Measurements from ENCODE around the gene SF3A2.
A peak's percentile ranks its signal among the peaks of the same experiment; 100 is the strongest.

The SF3A2 gene

GRCh38 chr19:2236314-2237050 lies at the start of gene SF3A2, which contains the start of gene PLEKHJ1 (continued):
- TF ChIP-seq KLF7 (tag by site-specific recombination; IDR thresholded peaks at IDR 0.05; ENCODE audit: borderline replicate concordance): peak; percentile 76
- TF ChIP-seq PATZ1 (tag by site-specific recombination; IDR thresholded peaks at IDR 0.05): peak; percentile 53
- 0 out of 2 replicates have a peak, but pooled peaks have one; percentile 36 for TF ChIP-seq REPIN1 (tag by site-specific recombination; IDR thresholded peaks at IDR 0.05; ENCODE audit: low read depth)
- TF ChIP-seq ZNF148 (tag by site-specific recombination; IDR thresholded peaks at IDR 0.05; ENCODE audit: borderline replicate concordance): no peak
- no peak for TF ChIP-seq ZNF521 (tag by site-specific recombination; IDR thresholded peaks at IDR 0.05)
- TF ChIP-seq SP2 (tag by site-specific recombination; IDR thresholded peaks at IDR 0.05): peak; percentile 96
- TF ChIP-seq ZBTB44 (tag by site-specific recombination; IDR thresholded peaks at IDR 0.05): no peak
- no peak for TF ChIP-seq ZFP3 (tag by site-specific recombination; IDR thresholded peaks at IDR 0.05; ENCODE audit: low read depth)
- peak; percentile 66 for TF ChIP-seq ZBTB10 (tag by site-specific recombination; IDR thresholded peaks at IDR 0.05)
- TF ChIP-seq ZNF132 (tag by site-specific recombination; IDR thresholded peaks at IDR 0.05; ENCODE audit: borderline replicate concordance): no peak
- TF ChIP-seq ZNF626 (tag by site-specific recombination; IDR thresholded peaks at IDR 0.05): no peak
- TF ChIP-seq ZBTB17 (tag by site-specific recombination; IDR thresholded peaks at IDR 0.05): peak; percentile 52
- no peak for TF ChIP-seq SALL2 (tag by site-specific recombination; IDR thresholded peaks at IDR 0.05; ENCODE audit: borderline replicate concordance)
- TF ChIP-seq ZNF362 (tag by site-specific recombination; IDR thresholded peaks at IDR 0.05): no peak
- TF ChIP-seq ZBTB8A (tag by site-specific recombination; IDR thresholded peaks at IDR 0.05): peak; percentile 58; the same call in 1 of the 2 replicates
- peak; percentile 95 for TF ChIP-seq ZNF2 (tag by site-specific recombination; IDR thresholded peaks at IDR 0.05)
- TF ChIP-seq CTCF (tag by site-specific recombination; IDR thresholded peaks at IDR 0.05): peak; percentile 100
- TF ChIP-seq ZNF354C (tag by site-specific recombination; IDR thresholded peaks at IDR 0.05; ENCODE audit: borderline replicate concordance, low read depth): no peak
- no peak for TF ChIP-seq ZNF404 (tag by site-specific recombination; IDR thresholded peaks at IDR 0.05)
- TF ChIP-seq ZNF623 (tag by site-specific recombination; IDR thresholded peaks at IDR 0.05): no peak
- TF ChIP-seq GLI2 (tag by site-specific recombination; IDR thresholded peaks at IDR 0.05; ENCODE audit: borderline replicate concordance, low read depth): no peak
- TF ChIP-seq ZNF501 (tag by site-specific recombination; IDR thresholded peaks at IDR 0.05): peak; percentile 79
- TF ChIP-seq ZNF529 (tag by site-specific recombination; IDR thresholded peaks at IDR 0.05; ENCODE audit: insufficient replicate concordance): no peak
- peak; percentile 47; the same call in 1 of the 2 replicates for TF ChIP-seq ZNF366 (tag by site-specific recombination; conservative IDR thresholded peaks at IDR 0.05)
- TF ChIP-seq ELK4 (IDR thresholded peaks at IDR 0.05; ENCODE audit: borderline replicate concordance, low read depth, low read length): no peak
